K562 (cell line): ENCODE measurements around the gene TP73.

ENCODE experiments used
- EZH2 ChIP-seq: IDR thresholded peaks from 2 replicates; pipeline ENCODE4 v1.6.1; 2012; ENCODE audit warnings: low read depth, mild to moderate bottlenecking, inconsistent platforms, low read length, borderline replicate concordance
- GABPB1 ChIP-seq: sonication (generic); formaldehyde crosslinking; IDR thresholded peaks from 2 replicates; pipeline ENCODE4 v1.8.0; 2022; ENCODE audit warnings: mild to moderate bottlenecking, missing genetic modification reagents
- MXI1 ChIP-seq: IDR thresholded peaks from 2 replicates; pipeline ENCODE4 v1.6.1; 2011; ENCODE audit warnings: low read depth, mild to moderate bottlenecking, improper control_type of control experiment, low read length
- NR2C2 ChIP-seq, 2 experiments: fragments of 200-800 bp in 1 of 2; sonication (Bioruptor generic) in 1 of 2; sonication (generic) in 1 of 2; formaldehyde crosslinking in 1 of 2; IDR thresholded peaks; 2 replicates each; pipeline versions ENCODE4 v1.6.1 to v1.8.0; 2016 to 2022; ENCODE audit warnings: mild to moderate bottlenecking in 1 of 2, missing compliant biosample characterization in 1 of 2, missing genetic modification characterization in 1 of 2, missing genetic modification reagents in 1 of 2
- ZNF76 ChIP-seq: fragments of 250-450 bp; sonication (Bioruptor Pico); IDR thresholded peaks from 2 replicates; pipeline ENCODE4 v1.4.0; 2020; ENCODE audit warnings: mild to moderate bottlenecking, moderate library complexity, borderline replicate concordance
- TF ChIP-seq, protein P1 (sequence below): IDR thresholded peaks from 3 replicates; pipeline ENCODE4 v1.6.1; 2011; ENCODE audit warnings: borderline replicate concordance, mild to moderate bottlenecking, moderate library complexity; ENCODE audit not compliant: insufficient read length; ENCODE audit errors: extremely low read depth
- TF ChIP-seq, protein P2 (sequence below): fragments of 450-650 bp; IDR thresholded peaks from 2 replicates; pipeline ENCODE4 v1.6.1; 2017; ENCODE audit warnings: mild to moderate bottlenecking, moderate library complexity
- TF ChIP-seq, protein P3 (sequence below), 3 experiments: IDR thresholded peaks in 2 of 3; conservative IDR thresholded peaks in 1 of 3; 2 replicates each; pipeline ENCODE4 v1.5.1; 2011 to 2012; ENCODE audit warnings: low read length in 3 of 3, mild to moderate bottlenecking in 3 of 3, control low read depth in 2 of 3, improper control_type of control experiment in 1 of 3, inconsistent platforms in 1 of 3, low read depth in 1 of 3, mixed read lengths in 1 of 3, moderate library complexity in 1 of 3; ENCODE audit not compliant: insufficient read depth in 2 of 3

DNA sequence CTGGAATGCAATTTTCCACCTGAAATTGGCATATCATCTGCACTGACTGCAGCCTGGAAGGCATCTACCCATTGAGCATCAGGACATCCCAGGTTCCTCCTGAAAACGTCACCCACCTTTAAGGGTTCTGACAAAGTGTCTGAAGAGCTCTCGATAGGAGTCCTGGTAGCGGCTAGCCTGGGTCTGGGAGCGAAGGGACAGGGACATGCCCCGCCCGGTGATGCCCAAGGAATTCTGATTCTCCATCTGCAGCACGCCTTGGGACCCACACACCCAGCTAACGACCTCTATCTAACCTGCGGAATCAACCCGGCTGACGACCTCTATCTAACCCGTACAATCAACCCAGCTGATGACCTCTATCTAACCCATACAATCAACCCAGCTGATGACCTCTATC lies 86.6 kb downstream of the TP73 start:
- TF ChIP-seq, protein P1, sequence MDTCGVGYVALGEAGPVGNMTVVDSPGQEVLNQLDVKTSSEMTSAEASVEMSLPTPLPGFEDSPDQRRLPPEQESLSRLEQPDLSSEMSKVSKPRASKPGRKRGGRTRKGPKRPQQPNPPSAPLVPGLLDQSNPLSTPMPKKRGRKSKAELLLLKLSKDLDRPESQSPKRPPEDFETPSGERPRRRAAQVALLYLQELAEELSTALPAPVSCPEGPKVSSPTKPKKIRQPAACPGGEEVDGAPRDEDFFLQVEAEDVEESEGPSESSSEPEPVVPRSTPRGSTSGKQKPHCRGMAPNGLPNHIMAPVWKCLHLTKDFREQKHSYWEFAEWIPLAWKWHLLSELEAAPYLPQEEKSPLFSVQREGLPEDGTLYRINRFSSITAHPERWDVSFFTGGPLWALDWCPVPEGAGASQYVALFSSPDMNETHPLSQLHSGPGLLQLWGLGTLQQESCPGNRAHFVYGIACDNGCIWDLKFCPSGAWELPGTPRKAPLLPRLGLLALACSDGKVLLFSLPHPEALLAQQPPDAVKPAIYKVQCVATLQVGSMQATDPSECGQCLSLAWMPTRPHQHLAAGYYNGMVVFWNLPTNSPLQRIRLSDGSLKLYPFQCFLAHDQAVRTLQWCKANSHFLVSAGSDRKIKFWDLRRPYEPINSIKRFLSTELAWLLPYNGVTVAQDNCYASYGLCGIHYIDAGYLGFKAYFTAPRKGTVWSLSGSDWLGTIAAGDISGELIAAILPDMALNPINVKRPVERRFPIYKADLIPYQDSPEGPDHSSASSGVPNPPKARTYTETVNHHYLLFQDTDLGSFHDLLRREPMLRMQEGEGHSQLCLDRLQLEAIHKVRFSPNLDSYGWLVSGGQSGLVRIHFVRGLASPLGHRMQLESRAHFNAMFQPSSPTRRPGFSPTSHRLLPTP = no peak
- TF ChIP-seq, protein P2, sequence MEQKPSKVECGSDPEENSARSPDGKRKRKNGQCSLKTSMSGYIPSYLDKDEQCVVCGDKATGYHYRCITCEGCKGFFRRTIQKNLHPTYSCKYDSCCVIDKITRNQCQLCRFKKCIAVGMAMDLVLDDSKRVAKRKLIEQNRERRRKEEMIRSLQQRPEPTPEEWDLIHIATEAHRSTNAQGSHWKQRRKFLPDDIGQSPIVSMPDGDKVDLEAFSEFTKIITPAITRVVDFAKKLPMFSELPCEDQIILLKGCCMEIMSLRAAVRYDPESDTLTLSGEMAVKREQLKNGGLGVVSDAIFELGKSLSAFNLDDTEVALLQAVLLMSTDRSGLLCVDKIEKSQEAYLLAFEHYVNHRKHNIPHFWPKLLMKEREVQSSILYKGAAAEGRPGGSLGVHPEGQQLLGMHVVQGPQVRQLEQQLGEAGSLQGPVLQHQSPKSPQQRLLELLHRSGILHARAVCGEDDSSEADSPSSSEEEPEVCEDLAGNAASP = no peak
- TF ChIP-seq, protein P3, sequence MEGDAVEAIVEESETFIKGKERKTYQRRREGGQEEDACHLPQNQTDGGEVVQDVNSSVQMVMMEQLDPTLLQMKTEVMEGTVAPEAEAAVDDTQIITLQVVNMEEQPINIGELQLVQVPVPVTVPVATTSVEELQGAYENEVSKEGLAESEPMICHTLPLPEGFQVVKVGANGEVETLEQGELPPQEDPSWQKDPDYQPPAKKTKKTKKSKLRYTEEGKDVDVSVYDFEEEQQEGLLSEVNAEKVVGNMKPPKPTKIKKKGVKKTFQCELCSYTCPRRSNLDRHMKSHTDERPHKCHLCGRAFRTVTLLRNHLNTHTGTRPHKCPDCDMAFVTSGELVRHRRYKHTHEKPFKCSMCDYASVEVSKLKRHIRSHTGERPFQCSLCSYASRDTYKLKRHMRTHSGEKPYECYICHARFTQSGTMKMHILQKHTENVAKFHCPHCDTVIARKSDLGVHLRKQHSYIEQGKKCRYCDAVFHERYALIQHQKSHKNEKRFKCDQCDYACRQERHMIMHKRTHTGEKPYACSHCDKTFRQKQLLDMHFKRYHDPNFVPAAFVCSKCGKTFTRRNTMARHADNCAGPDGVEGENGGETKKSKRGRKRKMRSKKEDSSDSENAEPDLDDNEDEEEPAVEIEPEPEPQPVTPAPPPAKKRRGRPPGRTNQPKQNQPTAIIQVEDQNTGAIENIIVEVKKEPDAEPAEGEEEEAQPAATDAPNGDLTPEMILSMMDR (IDR thresholded peaks at IDR 0.05 in 2 of 3, conservative IDR thresholded peaks at IDR 0.05 in 1 of 3; ENCODE audit: insufficient read depth in 2 of 3, low read depth in 1 of 3, low read length in 3 of 3) = no peak
- no peak for TF ChIP-seq GABPB1
- TF ChIP-seq MXI1 = no peak
- no peak for TF ChIP-seq NR2C2 (CRISPR knock-in tag; IDR thresholded peaks at IDR 0.05)
- no peak for TF ChIP-seq NR2C2 (tag; IDR thresholded peaks at IDR 0.05)
- TF ChIP-seq ZNF76 (CRISPR knock-in tag) = no peak
- no peak for TF ChIP-seq EZH2
